ENCODE data around the gene TMEM233. TPM values are rescaled to one million over a fixed set of nuclear protein-coding genes. Genes with fewer than 3 reads are reported as not detected.
"Not testable (repeated sequence)": the region's sequence is repeated elsewhere in the genome, so short reads cannot be mapped to it uniquely, and the experiment has no call there.

The TMEM233 gene
- total RNA-seq, 1 donor from 2014 or later, result 7.2 TPM

DNA sequence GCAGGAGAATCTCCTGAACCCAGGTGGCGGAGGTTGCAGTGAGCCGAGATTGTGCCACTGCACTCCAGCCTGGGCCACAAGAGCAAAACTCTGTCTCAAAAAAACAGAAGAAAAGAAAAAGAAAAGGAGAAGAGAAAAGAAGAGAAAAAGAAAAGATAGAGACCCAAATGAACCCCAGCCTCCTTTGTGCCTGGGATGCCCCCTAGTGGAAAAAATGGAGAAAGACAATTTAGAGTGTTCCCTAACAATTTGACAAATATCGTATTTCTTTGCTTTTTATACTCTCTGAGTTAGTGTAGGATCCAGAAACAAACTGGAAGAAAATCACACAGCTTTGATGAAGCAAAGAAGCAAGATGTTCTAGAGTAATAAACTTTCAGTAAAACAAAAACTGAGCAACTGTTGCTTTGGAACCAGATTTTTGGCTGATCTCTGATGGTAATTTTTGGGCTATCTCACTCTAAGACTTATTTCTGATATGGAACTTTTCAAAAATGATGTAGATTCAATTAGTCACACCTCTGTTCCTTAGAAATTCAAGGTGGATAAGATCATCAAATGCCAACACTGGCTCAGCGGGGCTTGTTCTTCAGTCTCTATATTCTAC is 55.7 kb downstream of the TMEM233 start:
- Mint-ChIP-seq H3K36me3 (ENCODE audit: low read depth, unreplicated experiment) (peaks cover 4% of the 10 kb centered on the region), H3K4me1 (ENCODE audit: unreplicated experiment) (no peaks in the 10 kb centered on the region), H3K27me3 (ENCODE audit: unreplicated experiment) (no peaks in the 10 kb centered on the region), H3K9me3 (ENCODE audit: unreplicated experiment) (peaks cover 5% of the 10 kb centered on the region), H3K27ac (ENCODE audit: unreplicated experiment) (no peak overlapping the region), H3K4me3 (ENCODE audit: unreplicated experiment) (no peak overlapping the region)
- no peak for DNase-seq (ENCODE audit: low spot score)
- TF ChIP-seq, protein P1, sequence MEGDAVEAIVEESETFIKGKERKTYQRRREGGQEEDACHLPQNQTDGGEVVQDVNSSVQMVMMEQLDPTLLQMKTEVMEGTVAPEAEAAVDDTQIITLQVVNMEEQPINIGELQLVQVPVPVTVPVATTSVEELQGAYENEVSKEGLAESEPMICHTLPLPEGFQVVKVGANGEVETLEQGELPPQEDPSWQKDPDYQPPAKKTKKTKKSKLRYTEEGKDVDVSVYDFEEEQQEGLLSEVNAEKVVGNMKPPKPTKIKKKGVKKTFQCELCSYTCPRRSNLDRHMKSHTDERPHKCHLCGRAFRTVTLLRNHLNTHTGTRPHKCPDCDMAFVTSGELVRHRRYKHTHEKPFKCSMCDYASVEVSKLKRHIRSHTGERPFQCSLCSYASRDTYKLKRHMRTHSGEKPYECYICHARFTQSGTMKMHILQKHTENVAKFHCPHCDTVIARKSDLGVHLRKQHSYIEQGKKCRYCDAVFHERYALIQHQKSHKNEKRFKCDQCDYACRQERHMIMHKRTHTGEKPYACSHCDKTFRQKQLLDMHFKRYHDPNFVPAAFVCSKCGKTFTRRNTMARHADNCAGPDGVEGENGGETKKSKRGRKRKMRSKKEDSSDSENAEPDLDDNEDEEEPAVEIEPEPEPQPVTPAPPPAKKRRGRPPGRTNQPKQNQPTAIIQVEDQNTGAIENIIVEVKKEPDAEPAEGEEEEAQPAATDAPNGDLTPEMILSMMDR (IDR thresholded peaks at IDR 0.05; ENCODE audit: unreplicated experiment), result peak; percentile 92

DNA sequence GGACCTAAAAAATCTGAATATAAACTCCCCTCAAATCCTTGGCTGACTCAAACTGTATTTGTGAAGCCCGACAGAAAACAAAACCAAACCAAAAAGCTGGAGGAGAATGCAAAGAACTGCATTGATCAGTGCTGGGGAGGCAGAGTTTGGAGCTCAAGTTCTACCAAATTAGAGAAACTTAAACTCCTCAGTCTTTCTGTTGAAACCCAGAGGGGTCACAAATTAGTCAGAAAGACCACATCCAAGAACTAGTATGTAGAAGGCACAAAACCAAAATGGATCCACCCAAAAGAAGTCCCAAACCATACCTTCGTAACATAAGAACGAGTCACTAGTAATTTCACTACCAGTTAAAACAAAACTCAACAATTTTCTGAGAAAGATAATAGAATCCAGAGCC is 59.1 kb downstream of the TMEM233 start:
- Mint-ChIP-seq H3K27ac (ENCODE audit: unreplicated experiment) (no peak overlapping the region), H3K27me3 (ENCODE audit: unreplicated experiment) (no peaks in the 10 kb centered on the region), H3K9me3 (ENCODE audit: unreplicated experiment) (peaks cover 5% of the 10 kb centered on the region), H3K4me1 (ENCODE audit: unreplicated experiment) (no peaks in the 10 kb centered on the region), H3K36me3 (ENCODE audit: low read depth, unreplicated experiment) (no peaks in the 10 kb centered on the region), H3K4me3 (ENCODE audit: unreplicated experiment) (no peak overlapping the region)
- TF ChIP-seq, protein P1 (IDR thresholded peaks at IDR 0.05; ENCODE audit: unreplicated experiment), result no peak
- no peak for DNase-seq (ENCODE audit: low spot score)

DNA sequence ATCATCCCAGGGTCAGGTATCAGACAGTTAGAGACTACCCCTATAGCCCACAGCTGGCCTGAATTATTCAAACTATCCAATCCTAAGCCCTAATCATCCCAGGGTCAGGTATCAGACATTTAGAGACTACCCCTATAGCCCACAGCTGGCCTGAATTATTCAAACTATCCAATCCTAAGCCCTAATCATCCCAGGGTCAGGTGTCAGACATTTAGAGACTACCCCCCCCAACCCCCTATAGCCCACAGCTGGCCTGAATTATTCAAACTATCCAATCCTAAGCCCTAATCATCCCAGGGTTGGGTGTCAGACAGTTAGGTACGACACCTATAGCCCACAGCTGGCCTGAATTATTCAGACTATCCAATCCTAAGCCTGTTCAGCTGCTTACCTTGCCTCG is 63.4 kb downstream of the TMEM233 start:
- not testable (repeated sequence) for H3K4me1 Mint-ChIP-seq (ENCODE audit: unreplicated experiment); H3K27me3 Mint-ChIP-seq (ENCODE audit: unreplicated experiment); H3K4me3 Mint-ChIP-seq (ENCODE audit: unreplicated experiment); H3K36me3 Mint-ChIP-seq (ENCODE audit: low read depth, unreplicated experiment); H3K9me3 Mint-ChIP-seq (ENCODE audit: unreplicated experiment); H3K27ac Mint-ChIP-seq (ENCODE audit: unreplicated experiment); DNase-seq (ENCODE audit: low spot score)

DNA sequence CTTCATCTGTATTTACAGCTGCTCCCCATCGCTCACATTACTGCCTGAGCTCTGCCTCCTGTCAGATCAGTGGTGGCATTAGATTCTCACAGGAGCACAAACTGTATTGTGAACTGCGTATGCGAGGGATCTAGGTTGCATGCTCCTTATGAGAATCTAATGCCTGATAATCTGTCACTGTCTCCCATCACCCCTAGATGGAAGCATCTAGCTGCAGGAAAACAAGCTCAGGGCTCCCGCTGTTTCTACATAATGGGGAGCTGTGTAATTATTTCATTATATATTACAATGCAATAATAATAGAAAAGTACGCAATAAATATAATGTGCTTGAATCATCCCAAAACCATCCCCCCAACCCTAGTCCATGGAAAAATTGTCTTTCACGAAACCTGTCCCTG is 64.6 kb downstream of the TMEM233 start:
- H3K27me3 Mint-ChIP-seq (ENCODE audit: unreplicated experiment); H3K36me3 Mint-ChIP-seq (ENCODE audit: low read depth, unreplicated experiment); H3K9me3 Mint-ChIP-seq (ENCODE audit: unreplicated experiment); DNase-seq (ENCODE audit: low spot score); H3K27ac Mint-ChIP-seq (ENCODE audit: unreplicated experiment); H3K4me3 Mint-ChIP-seq (ENCODE audit: unreplicated experiment); H3K4me1 Mint-ChIP-seq (ENCODE audit: unreplicated experiment): not testable (repeated sequence)

DNA sequence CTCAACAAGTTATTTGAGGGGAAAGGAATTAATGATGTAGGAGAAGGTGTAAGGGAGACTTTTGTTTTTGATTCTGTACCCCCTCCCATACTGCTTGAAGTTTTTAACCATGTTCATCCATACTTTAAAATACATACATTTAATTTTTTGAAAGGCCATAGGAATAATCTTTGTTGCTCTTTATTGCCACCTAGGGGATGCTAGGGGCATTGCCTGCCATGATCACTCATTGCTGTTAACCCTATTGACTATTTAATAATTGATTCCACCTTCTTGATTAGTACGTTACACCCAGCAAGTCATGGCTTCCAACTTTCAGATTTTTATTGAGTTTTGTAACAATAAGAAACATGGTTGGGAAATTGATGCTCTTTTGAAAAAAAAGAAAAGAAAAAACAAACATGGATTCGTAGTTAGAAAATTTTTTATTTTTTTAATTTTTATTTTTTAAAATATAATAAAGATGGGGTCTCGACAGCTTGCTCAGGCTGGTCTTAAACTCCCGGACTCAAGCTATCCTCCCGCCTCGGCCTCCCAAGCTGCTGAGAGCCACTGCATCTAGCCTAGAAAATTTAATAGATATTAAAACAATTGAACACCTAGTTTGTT is 65.8 kb downstream of the TMEM233 start:
- Mint-ChIP-seq H3K4me1 (ENCODE audit: unreplicated experiment) (peaks cover 6% of the 10 kb centered on the region), H3K4me3 (ENCODE audit: unreplicated experiment) (no peak overlapping the region), H3K27me3 (ENCODE audit: unreplicated experiment) (no peaks in the 10 kb centered on the region), H3K27ac (ENCODE audit: unreplicated experiment) (no peak overlapping the region), H3K36me3 (ENCODE audit: low read depth, unreplicated experiment) (no peaks in the 10 kb centered on the region), H3K9me3 (ENCODE audit: unreplicated experiment) (no peaks in the 10 kb centered on the region)
- DNase-seq (ENCODE audit: low spot score), result peak; percentile 35
- TF ChIP-seq, protein P1 (IDR thresholded peaks at IDR 0.05; ENCODE audit: unreplicated experiment), result peak; percentile 89

DNA sequence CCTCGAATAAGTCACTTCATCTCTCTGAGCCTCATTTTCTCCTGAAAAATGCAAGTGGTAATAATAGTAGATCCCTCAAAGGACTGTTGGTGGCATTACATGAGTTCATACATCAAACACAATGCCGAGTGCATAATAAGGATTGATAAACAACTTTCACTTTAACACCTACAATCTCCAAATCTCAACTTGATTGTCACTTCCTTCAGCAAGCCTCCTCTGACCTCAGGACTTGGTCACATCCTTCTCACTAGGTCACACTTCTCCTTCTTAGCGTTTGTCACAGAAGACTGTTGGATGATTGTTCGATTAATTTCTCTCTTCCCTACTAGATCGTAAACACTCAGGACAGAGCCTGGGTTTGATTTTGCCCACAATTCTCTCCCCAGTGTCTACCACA is 66.5 kb downstream of the TMEM233 start:
- no peak for DNase-seq (ENCODE audit: low spot score)
- no peaks in the 10 kb centered on the region for H3K36me3 Mint-ChIP-seq (ENCODE audit: low read depth, unreplicated experiment)
- TF ChIP-seq, protein P1 (IDR thresholded peaks at IDR 0.05; ENCODE audit: unreplicated experiment), result no peak
- H3K9me3 Mint-ChIP-seq (ENCODE audit: unreplicated experiment), result no peaks in the 10 kb centered on the region
- H3K27me3 Mint-ChIP-seq (ENCODE audit: unreplicated experiment), result no peaks in the 10 kb centered on the region
- H3K27ac Mint-ChIP-seq (ENCODE audit: unreplicated experiment), result no peak overlapping the region
- H3K4me1 Mint-ChIP-seq (ENCODE audit: unreplicated experiment), result peaks cover 6% of the 10 kb centered on the region
- no peak overlapping the region for H3K4me3 Mint-ChIP-seq (ENCODE audit: unreplicated experiment)
